HepG2 (cell line): ENCODE measurements around the gene PET100. TPM values are rescaled to one million over a fixed set of nuclear protein-coding genes. Genes with fewer than 3 reads are reported as not detected.

Experiments used
- ARNT2 ChIP-seq: sonication (generic); formaldehyde crosslinking; IDR thresholded peaks from 2 replicates; pipeline ENCODE4 v1.8.0; 2022; ENCODE audit warnings: mild to moderate bottlenecking, low read depth, missing genetic modification reagents, moderate library complexity
- CENPT ChIP-seq: sonication (generic); formaldehyde crosslinking; IDR thresholded peaks from 2 replicates; pipeline ENCODE4 v1.8.0; 2022; ENCODE audit warnings: low read depth, mild to moderate bottlenecking, moderate library complexity, missing genetic modification reagents
- ETV5 ChIP-seq: IDR thresholded peaks from 2 replicates; pipeline ENCODE4 v1.6.1; 2018; ENCODE audit warnings: missing biosample characterization, missing genetic modification reagents, inconsistent platforms, borderline replicate concordance
- HCFC1 ChIP-seq: fragments of 150-350 bp; IDR thresholded peaks from 2 replicates; pipeline ENCODE4 v1.6.1; 2014; ENCODE audit warnings: low read depth, low read length
- NCOA2 ChIP-seq: sonication (generic); formaldehyde crosslinking; IDR thresholded peaks from 2 replicates; pipeline ENCODE4 v1.8.0; 2022; ENCODE audit warnings: inconsistent platforms
- NFKBIZ ChIP-seq: IDR thresholded peaks from 2 replicates; pipeline ENCODE4 v1.6.1; 2018; ENCODE audit warnings: missing genetic modification reagents, missing compliant biosample characterization
- NKX3-1 ChIP-seq: sonication (generic); formaldehyde crosslinking; IDR thresholded peaks from 2 replicates; pipeline ENCODE4 v1.5.0; 2020; ENCODE audit warnings: missing genetic modification reagents
- NPAS2 ChIP-seq: sonication (generic); formaldehyde crosslinking; IDR thresholded peaks from 2 replicates; pipeline ENCODE4 v1.8.0; 2022; ENCODE audit warnings: mild to moderate bottlenecking, missing genetic modification reagents, borderline replicate concordance
- NR2F6 ChIP-seq, 2 experiments: IDR thresholded peaks; 2 replicates each; pipeline ENCODE4 v1.6.1; 2016; ENCODE audit warnings: antibody characterized with exemption in 1 of 2, mild to moderate bottlenecking in 1 of 2
- PCBP1 ChIP-seq: fragments of 200-400 bp; formaldehyde crosslinking; IDR thresholded peaks from 2 replicates; pipeline ENCODE4 v1.6.1; 2017; ENCODE audit warnings: mild to moderate bottlenecking, low read depth, low read length, borderline replicate concordance
- RARA ChIP-seq: IDR thresholded peaks from 2 replicates; pipeline ENCODE4 v1.6.1; 2016; ENCODE audit warnings: missing genetic modification reagents, missing compliant biosample characterization
- RFXAP ChIP-seq: sonication (generic); formaldehyde crosslinking; IDR thresholded peaks from 2 replicates; pipeline ENCODE4 v1.4.0; 2020; ENCODE audit warnings: missing genetic modification reagents, borderline replicate concordance
- SMARCE1 ChIP-seq: fragments of 450-650 bp; IDR thresholded peaks from 2 replicates; pipeline ENCODE4 v1.6.1; 2017; ENCODE audit warnings: borderline replicate concordance
- U2AF2 ChIP-seq: fragments of 200-400 bp; formaldehyde crosslinking; IDR thresholded peaks from 2 replicates; pipeline ENCODE4 v1.6.1; 2017; ENCODE audit warnings: low read depth, mild to moderate bottlenecking, low read length
- ZNF17 ChIP-seq: sonication (generic); formaldehyde crosslinking; IDR thresholded peaks from 2 replicates; pipeline ENCODE4 v1.5.0; 2020; ENCODE audit warnings: mild to moderate bottlenecking, missing genetic modification reagents
- ZNF382 ChIP-seq: sonication (generic); formaldehyde crosslinking; IDR thresholded peaks from 2 replicates; pipeline ENCODE4 v1.5.0; 2020; ENCODE audit warnings: missing genetic modification reagents, mild to moderate bottlenecking, borderline replicate concordance
- ZNF446 ChIP-seq: sonication (generic); formaldehyde crosslinking; IDR thresholded peaks from 2 replicates; pipeline ENCODE4 v1.5.0; 2020; ENCODE audit warnings: mild to moderate bottlenecking, missing genetic modification reagents
- ZNF7 ChIP-seq: IDR thresholded peaks from 2 replicates; pipeline ENCODE4 v1.6.1; 2016; ENCODE audit warnings: missing biosample characterization, missing genetic modification reagents
- polyA plus RNA-seq, 8 experiments: library from polyadenylated mRNA; depleted of rRNA in 3 of 8; stranded (reverse) in 7 of 8; unstranded in 1 of 8; fragments of >200 nt; fragmentation: Illumina TruSeq in 4 of 8; extraction: Trizol in 4 of 8; gene quantifications; 2 replicates each; pipeline versions ENCODE4 v1.2.1 to v1.2.3, GENCODE V29; 2011 to 2016; ENCODE audit warnings: low read depth in 4 of 8, missing spikeins in 1 of 8, mixed read lengths in 1 of 8; ENCODE audit not compliant: insufficient read depth in 1 of 8
- total RNA-seq, 5 experiments: library from RNA; depleted of rRNA; stranded (reverse); fragments of >200 nt; fragmentation: Illumina TruSeq; extraction: Trizol; gene quantifications; 2 replicates each; pipeline ENCODE4 v1.2.3, GENCODE V29; 2016; ENCODE audit warnings: low read depth in 1 of 5
- TF ChIP-seq, protein P1 (sequence below): sonication (generic); formaldehyde crosslinking; IDR thresholded peaks from 2 replicates; pipeline ENCODE4 v1.5.1; 2020; ENCODE audit warnings: missing genetic modification reagents, mild to moderate bottlenecking, borderline replicate concordance
- TF ChIP-seq, protein P2 (sequence below): sonication (generic); formaldehyde crosslinking; IDR thresholded peaks from 2 replicates; pipeline ENCODE4 v1.4.0; 2020; ENCODE audit warnings: missing genetic modification reagents; ENCODE audit errors: not compliant biosample characterization
- TF ChIP-seq, protein P3 (sequence below): sonication (generic); formaldehyde crosslinking; IDR thresholded peaks from 2 replicates; pipeline ENCODE4 v1.5.0; 2020; ENCODE audit warnings: missing genetic modification reagents
- TF ChIP-seq, protein P4 (sequence below): sonication (generic); formaldehyde crosslinking; IDR thresholded peaks from 2 replicates; pipeline ENCODE4 v1.5.0; 2020; ENCODE audit warnings: missing genetic modification reagents
- TF ChIP-seq, protein P5 (sequence below): sonication (generic); formaldehyde crosslinking; IDR thresholded peaks from 2 replicates; pipeline ENCODE4 v1.4.0; 2020; ENCODE audit warnings: mild to moderate bottlenecking, missing genetic modification reagents

PET100 gene
- total and polyA plus RNA-seq, 2 of the 13 experiments (the other 11 are each of a cell fraction or from before 2014, with no cell fraction given) = 22.3 to 66.5 TPM

DNA sequence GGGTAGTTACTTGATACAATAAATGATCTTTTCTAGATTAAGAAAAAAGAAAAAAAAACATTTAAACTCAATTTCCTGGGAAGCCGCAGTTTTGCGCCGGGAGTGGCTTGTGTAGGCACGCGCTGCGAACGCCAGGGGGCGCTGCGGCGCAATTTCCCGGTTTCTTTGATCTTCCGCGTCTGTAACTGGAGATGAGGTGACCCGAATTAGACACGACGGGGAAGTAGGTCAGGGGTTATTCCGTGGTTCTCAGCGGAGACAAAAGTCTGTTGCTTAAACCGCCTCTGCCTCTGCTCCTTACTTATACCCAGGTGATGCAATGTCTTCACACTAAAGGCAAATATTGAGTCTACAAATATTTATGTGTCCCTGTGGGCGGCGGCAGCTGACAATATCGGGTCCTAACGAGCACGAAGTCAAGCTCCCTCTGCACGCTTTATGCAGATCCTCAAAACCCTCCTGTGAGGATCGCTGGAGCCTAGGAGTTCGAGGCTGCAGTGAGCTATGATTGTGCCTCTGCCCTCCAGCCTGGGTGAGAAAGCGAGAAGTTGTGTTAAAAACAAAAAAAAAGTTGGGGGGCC, 22.6 kb downstream of the PET100 start (continued):
- TF ChIP-seq, protein P1, sequence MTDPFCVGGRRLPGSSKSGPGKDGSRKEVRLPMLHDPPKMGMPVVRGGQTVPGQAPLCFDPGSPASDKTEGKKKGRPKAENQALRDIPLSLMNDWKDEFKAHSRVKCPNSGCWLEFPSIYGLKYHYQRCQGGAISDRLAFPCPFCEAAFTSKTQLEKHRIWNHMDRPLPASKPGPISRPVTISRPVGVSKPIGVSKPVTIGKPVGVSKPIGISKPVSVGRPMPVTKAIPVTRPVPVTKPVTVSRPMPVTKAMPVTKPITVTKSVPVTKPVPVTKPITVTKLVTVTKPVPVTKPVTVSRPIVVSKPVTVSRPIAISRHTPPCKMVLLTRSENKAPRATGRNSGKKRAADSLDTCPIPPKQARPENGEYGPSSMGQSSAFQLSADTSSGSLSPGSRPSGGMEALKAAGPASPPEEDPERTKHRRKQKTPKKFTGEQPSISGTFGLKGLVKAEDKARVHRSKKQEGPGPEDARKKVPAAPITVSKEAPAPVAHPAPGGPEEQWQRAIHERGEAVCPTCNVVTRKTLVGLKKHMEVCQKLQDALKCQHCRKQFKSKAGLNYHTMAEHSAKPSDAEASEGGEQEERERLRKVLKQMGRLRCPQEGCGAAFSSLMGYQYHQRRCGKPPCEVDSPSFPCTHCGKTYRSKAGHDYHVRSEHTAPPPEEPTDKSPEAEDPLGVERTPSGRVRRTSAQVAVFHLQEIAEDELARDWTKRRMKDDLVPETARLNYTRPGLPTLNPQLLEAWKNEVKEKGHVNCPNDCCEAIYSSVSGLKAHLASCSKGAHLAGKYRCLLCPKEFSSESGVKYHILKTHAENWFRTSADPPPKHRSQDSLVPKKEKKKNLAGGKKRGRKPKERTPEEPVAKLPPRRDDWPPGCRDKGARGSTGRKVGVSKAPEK = no peak
- TF ChIP-seq, protein P2, sequence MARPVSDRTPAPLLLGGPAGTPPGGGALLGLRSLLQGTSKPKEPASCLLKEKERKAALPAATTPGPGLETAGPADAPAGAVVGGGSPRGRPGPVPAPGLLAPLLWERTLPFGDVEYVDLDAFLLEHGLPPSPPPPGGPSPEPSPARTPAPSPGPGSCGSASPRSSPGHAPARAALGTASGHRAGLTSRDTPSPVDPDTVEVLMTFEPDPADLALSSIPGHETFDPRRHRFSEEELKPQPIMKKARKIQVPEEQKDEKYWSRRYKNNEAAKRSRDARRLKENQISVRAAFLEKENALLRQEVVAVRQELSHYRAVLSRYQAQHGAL (CRISPR knock-in tag) = no peak
- no peak for TF ChIP-seq U2AF2
- no peak for TF ChIP-seq HCFC1
- TF ChIP-seq ETV5 (CRISPR knock-in tag) = peak; percentile 45; the same call in 1 of the 2 replicates
- no peak for TF ChIP-seq NPAS2 (CRISPR knock-in tag)
- TF ChIP-seq RARA (CRISPR knock-in tag) = peak; percentile 96
- TF ChIP-seq, protein P3, sequence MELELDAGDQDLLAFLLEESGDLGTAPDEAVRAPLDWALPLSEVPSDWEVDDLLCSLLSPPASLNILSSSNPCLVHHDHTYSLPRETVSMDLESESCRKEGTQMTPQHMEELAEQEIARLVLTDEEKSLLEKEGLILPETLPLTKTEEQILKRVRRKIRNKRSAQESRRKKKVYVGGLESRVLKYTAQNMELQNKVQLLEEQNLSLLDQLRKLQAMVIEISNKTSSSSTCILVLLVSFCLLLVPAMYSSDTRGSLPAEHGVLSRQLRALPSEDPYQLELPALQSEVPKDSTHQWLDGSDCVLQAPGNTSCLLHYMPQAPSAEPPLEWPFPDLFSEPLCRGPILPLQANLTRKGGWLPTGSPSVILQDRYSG = no peak
- TF ChIP-seq, protein P4, sequence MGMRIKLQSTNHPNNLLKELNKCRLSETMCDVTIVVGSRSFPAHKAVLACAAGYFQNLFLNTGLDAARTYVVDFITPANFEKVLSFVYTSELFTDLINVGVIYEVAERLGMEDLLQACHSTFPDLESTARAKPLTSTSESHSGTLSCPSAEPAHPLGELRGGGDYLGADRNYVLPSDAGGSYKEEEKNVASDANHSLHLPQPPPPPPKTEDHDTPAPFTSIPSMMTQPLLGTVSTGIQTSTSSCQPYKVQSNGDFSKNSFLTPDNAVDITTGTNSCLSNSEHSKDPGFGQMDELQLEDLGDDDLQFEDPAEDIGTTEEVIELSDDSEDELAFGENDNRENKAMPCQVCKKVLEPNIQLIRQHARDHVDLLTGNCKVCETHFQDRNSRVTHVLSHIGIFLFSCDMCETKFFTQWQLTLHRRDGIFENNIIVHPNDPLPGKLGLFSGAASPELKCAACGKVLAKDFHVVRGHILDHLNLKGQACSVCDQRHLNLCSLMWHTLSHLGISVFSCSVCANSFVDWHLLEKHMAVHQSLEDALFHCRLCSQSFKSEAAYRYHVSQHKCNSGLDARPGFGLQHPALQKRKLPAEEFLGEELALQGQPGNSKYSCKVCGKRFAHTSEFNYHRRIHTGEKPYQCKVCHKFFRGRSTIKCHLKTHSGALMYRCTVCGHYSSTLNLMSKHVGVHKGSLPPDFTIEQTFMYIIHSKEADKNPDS (CRISPR knock-in tag) = no peak
- TF ChIP-seq PCBP1 = no peak
- peak; percentile 64; the same call in 1 of the 2 replicates for TF ChIP-seq NFKBIZ
- TF ChIP-seq SMARCE1 = no peak
- peak; percentile 57; the same call in 1 of the 2 replicates for TF ChIP-seq ARNT2 (CRISPR knock-in tag)
- TF ChIP-seq ZNF382 (CRISPR knock-in tag) = no peak
- TF ChIP-seq RFXAP (CRISPR knock-in tag) = no peak
- no peak for TF ChIP-seq CENPT (CRISPR knock-in tag)
- no peak for TF ChIP-seq ZNF446 (CRISPR knock-in tag)
- TF ChIP-seq NCOA2 (CRISPR knock-in tag) = peak; percentile 92
- no peak for TF ChIP-seq NKX3-1 (CRISPR knock-in tag)
- TF ChIP-seq NR2F6 (IDR thresholded peaks at IDR 0.05) = peak; percentile 87
- peak; percentile 86 for TF ChIP-seq NR2F6 (CRISPR knock-in tag; IDR thresholded peaks at IDR 0.05)
- TF ChIP-seq, protein P5, sequence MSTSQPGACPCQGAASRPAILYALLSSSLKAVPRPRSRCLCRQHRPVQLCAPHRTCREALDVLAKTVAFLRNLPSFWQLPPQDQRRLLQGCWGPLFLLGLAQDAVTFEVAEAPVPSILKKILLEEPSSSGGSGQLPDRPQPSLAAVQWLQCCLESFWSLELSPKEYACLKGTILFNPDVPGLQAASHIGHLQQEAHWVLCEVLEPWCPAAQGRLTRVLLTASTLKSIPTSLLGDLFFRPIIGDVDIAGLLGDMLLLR (CRISPR knock-in tag) = no peak
- no peak for TF ChIP-seq ZNF17
- no peak; the same call in 1 of the 2 replicates for TF ChIP-seq ZNF7
